ENCODE results near the gene TRIM28.

DNA sequence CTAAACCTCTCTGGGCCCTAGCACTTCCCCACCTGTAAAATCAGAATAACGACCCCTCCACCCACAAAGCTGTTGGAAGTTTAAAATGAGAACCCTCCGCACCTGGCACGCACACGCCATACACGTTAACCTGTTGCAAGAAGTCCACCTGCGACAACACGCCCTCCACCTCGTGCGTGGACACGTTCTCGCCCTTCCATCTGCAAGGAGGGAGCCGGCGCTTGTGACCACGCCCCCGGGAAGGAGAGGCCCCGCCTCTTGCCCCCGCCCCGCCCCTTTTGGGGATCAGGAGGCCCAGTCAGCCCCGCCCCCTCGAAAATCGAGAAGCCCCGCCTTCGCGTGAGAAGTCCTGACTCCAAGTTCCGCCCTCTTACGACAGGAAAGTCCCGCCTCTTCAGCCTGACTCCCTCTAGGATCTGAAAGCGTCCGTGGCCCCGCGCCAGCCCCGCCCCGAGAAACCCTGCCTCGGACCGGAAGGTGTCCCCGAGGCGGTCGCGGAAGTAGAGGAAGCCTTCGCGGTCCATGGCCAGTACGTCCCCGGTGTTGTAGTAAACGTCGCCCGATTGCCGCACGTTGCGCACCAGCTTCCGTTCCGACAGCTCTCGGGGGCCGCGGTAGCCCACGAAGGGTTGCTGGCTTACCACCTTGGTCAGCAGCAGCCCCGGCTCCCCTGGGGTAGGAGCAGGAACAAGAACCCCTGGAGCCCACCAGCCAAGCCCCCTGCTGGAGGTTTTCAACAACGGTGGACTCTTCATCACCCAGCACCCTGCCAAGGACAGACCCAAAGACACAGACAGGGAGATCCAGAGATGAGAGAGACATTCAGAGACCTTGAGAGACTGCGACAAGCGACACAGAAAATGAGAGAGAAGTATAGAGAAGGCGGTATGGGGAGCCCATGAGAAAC, 44.6 kb upstream of the TRIM28 start:
- TF ChIP-seq, protein P1, sequence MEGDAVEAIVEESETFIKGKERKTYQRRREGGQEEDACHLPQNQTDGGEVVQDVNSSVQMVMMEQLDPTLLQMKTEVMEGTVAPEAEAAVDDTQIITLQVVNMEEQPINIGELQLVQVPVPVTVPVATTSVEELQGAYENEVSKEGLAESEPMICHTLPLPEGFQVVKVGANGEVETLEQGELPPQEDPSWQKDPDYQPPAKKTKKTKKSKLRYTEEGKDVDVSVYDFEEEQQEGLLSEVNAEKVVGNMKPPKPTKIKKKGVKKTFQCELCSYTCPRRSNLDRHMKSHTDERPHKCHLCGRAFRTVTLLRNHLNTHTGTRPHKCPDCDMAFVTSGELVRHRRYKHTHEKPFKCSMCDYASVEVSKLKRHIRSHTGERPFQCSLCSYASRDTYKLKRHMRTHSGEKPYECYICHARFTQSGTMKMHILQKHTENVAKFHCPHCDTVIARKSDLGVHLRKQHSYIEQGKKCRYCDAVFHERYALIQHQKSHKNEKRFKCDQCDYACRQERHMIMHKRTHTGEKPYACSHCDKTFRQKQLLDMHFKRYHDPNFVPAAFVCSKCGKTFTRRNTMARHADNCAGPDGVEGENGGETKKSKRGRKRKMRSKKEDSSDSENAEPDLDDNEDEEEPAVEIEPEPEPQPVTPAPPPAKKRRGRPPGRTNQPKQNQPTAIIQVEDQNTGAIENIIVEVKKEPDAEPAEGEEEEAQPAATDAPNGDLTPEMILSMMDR (conservative IDR thresholded peaks at IDR 0.05 in 1 of 2, IDR thresholded peaks at IDR 0.05 in 1 of 2; ENCODE audit: extremely low read depth in 1 of 2, insufficient read depth in 1 of 2, low read depth in 1 of 2, low read length in 2 of 2): peak in 1 of 2 donors; percentile 39
- no peak for TF ChIP-seq EZH2 (IDR thresholded peaks at IDR 0.05; ENCODE audit: borderline replicate concordance, low read length)

All from mammary epithelial cell (primary cell).